Stimulated activated CD4-positive, alpha-beta T cell treated with anti-CD3 and anti-CD28 coated beads, Interleukin-15, amount 100 ng/mL, for 48 hours (primary cell): ENCODE results near the gene AVPI1.
"Not testable (repeated sequence)": the region's sequence is repeated elsewhere in the genome, so short reads cannot be mapped to it uniquely, and the experiment has no call there.

Experiments used
- DNase-seq, 2 donors: peaks; one replicate each; pipeline ENCODE4 v3.0.0-alpha.2; 2020; ENCODE audit warnings: low read depth in 2 of 2

AVPI1 gene

DNA sequence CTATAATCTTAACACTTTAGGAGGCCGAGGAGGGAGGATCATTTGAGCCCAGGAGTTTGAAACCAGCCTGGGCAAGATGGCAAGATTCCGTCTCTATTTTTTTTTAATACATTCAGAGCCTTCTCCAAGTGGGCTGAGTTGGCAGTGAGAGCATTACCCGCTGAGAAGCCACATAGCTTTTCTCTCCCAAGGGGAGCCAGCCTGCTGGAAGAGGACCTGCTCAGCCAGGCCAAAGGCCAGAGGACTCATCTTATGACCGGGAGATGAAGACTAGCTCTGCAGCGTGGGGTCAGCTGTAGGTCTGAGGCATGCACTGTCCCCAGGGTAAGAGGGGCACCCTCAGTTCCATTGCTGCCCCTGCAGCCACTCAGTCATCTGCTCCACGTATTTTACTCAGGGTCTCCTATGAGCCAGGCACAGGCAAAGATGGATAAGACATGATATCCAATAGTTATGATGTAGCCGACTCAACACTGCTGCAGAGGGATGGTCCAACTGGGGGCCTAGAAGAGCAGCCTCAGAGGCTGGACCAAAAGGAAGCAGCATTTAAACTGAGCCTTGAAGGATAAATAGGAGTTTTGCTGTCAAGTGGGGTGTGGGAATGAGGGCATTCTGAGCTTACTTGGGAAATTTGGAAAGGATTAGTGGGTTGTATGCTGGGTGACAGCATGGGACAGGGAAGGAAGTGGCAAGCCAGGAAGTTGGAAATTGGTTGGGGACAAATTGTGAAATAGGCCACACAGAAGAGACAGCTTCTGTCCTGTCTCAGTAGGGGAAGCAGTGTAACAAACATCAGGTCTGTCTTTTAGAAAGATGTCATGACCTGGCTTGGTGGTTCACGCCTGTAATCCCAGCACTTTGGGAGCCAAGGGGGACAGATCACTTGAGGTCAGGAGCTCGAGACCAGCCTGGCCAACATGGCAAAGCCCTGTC is 24.9 kb upstream of the AVPI1 start:
- DNase-seq = no peak

DNA sequence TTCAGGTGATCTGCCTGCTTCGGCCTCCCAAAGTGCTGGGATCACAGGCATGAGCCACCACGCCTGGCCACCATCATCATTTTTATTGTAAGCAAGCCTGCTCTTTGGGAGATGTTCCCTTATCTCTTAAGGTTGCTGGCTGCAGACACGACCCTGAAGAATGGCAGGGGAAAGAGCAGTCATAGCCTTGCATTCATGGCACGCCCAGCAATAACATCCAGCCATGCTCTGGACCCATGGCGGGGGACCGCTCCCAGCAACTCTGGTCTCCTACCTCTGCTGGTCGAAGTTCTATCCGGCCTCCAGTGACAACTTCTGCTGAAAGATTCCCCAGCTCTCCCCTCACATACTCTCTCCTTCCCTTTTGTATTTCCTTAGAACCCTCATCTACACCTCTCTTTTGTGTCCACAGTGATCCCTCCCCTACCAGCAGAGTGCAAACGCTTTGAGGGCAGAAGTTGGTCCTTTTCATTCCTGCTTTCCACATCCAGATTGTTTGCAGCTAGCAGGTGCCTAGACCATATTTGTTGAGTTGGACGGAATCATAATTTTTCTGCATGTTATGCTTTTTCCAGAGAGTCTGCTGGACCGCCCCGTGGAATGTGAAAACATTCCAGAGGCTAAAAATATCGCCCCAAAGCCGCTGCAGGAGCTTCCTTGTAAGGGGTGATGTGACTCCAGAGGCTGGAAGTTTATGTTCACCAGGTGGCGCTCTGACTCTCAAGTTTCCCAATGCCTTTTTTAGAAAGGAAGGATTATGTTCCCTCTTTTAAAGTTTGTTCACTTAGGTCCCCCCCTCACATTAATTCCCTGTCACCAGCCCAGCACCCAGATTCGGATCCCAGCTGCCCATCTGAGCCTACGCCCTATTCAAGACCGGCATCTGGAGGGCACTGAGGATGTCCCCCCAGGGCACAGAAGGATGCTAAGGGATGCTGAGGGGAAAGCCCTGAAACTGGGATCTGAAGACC is 22.2 kb upstream of the AVPI1 start:
- DNase-seq = no peak

DNA sequence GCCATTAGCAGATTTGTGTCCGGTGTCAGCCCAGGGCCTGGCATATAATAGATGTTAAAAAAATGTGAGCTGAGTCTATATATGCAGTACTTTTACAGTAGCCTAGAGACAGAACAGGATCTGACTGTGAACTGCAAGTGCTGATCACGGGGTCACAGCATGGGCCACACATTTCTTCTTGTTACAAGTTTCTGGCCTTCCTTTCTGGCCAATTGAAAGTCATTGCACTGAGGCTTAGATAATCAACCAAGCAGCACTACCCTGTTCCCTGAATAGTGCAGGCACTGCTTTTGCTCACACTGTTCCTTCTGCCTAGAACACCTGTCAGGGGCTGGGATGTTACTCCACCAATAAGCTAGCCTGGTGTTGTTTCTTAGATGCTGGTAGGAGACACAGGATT is 21.1 kb upstream of the AVPI1 start:
- no peak for DNase-seq

DNA sequence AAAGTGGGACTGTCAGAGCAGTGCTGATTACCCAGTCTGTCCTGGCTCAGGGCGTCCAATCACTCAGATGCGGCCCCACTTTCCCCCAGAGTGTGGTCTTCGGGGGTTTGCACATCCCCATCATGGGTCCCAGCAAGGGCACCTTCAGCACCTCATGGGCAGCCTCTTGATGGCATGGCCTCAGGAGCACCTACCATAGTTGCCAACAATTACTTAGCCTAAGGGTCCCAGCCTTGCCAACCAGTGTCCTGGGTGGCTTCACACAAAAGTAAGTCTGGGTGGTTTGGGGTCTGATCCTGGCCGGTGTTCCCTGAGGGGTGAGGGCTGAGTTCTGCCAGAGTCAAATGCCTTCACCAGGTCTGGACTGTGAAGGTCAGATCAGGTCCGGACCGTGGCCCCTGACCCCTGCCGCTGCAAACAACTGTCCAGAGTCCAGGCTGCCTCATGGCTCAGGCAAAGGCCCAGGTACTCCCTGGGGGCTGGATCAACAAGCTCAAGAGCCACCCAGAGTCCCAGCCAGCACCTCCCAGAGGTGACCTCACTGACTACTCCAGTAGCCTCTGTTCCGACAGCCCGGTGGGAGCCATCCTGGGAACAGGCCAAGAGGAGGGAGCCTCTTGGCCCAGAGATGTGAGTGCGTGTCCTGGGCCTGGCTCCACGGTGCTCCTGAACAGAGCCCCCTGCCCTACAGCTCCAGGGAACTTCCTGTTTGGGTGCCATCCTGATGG is 20.3 kb upstream of the AVPI1 start:
- DNase-seq = no peak

DNA sequence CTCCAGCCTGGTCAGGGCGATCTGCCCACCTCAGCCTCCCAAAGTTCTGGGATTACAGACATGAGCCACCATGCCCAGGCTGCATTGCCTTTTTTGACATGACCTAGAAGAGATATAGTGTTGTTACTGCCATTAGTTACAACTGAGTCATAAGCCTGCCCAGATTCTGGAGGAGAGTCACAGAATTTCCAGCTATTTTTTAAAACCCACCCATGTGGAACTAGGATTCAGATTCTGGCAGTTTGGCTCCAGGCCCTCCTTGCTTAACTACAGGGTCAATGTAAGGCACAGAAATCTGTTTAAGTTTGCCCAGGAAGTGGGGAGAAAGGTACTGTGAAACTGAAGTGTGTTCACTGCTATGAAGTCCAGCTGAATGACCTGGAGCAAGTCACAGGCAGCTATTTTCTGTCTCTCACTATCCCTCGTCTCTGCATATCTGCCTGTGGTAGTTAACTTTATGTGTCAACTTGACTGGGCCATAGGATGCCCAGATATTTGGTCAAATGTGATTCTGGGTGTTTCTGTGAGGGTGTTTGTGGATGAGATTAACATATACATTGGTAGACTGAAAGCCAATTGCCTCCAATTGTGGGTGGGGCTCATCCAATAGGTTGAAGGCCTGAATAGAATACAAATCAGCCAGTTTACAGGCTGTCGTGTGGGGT is 18.1 kb upstream of the AVPI1 start:
- no peak for DNase-seq

DNA sequence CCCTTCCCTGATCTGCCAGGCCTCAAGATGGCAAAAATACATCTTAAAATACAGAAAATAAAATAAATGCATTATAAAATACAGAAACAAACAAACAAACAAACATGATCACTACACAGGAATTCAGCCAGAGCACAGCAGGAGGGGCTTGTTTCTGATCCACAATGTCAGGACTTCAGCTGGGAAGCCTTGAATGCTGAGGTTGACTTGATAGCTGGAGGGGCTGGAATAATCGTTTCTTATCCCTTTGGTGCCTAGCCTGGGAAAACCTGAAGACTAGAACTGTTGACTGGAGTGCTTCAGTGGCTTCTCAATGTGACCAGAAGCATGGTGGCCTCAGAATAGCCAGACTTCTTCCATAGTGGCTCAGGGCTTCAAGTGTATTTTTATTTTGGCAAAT is 17.3 kb upstream of the AVPI1 start:
- no peak for DNase-seq

DNA sequence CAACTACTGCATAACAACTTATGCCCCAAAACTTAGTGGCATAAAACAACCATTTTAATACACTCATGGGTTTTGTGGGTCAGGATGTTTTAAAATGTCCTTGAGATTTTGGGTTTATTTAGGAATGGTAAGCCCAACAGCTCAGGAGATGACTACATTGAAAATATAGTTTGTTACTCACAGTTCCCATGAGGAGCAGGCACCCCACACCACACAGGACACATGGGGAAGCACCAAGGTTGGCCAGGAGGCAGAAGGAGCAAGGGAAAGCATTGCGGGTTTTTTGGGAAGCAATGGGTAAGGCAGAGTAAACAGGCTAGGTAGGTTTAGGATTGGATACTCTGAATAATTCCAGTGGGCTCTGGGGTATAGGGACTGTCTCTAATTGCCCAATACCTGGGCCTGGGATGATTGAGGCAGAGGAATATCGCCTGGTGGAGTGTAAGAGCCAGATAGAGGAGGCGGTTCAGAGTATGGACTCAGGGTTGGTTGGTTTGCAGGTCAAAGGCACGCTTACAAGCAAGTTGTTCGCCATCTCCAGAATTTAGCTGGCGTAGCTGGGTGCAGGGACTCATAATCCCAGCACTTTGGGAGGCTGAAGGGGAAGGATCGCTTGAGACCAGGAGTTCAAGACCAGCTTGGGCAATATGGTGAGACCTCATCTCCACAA is 16.5 kb upstream of the AVPI1 start:
- no peak for DNase-seq

DNA sequence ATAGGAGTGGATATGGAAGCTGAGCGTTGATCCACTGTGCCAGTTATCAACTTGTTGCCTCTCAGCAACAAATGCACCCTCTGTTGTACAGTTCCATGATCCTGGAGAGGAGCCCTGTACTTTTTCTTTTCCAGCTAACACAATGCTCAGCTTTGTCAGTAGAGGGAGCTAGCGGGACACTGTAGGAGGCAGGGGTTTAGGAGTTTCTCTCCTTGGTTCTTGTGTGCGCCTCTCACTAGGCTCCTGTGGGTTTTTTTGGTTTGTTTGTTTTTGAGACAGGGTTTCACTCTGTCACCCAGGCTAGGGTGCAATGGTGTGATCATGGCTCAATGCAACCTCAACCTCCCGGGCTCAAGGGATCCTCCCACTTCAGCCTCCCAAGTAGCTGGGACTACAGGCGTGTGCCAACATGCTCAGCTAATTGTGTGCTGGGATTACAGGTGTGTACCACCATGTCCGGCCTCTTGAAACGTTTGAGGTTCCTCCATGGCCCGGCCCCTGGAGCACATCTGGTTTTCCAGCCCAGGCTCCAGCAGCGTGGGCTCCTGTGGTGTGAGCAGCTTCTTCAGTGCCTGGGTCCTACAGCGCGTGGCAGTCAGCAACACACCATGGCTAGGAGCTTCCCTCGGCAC is 14.5 kb upstream of the AVPI1 start:
- DNase-seq = peak in 1 of 2 donors; percentile 28

DNA sequence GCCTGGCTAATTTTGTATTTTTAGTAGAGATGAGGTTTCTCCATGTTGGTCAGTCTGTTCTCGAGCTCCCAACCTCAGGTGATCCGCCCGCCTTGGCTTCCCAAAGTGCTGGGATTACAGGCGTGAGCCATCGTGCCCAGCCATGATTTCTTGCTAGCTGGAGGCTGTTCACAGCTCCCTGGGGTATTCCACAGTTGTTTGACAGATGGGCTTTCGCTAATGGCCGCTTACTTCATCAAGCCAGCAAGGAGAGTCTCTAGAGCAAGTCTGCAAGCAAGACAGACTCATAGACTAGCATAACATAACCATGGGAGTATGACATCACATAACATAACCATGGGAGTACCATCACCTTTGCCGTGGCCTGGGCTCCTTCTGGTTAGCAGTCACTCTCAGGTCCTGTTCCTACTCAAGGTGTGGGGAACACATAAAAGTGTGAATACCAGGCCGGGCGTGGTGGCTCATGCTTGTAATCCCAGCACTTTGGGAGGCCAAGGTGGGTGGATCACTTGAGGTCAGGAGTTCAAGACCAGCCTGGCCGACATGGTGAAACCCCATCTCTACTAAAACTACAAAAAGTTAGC is 11.1 kb upstream of the AVPI1 start:
- not testable (repeated sequence) for DNase-seq

DNA sequence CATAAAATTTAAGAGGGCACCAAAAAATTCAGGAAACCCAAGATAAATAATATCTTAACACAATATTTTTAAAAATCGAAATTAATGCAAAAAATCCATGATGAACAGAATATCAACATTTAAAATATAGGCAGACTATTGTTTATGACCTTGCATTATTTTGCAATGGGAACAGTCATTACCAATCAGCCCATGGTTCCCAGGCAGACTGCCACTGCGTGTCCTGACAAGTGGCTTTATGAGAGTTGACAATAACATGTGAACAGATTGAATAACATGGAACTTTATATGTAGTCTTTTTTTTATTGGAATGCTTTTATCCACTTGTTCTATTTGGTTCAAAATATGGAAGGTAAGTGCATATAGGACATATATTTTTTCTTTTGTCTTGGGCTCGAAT is 3.1 kb upstream of the AVPI1 start:
- DNase-seq = no peak

DNA sequence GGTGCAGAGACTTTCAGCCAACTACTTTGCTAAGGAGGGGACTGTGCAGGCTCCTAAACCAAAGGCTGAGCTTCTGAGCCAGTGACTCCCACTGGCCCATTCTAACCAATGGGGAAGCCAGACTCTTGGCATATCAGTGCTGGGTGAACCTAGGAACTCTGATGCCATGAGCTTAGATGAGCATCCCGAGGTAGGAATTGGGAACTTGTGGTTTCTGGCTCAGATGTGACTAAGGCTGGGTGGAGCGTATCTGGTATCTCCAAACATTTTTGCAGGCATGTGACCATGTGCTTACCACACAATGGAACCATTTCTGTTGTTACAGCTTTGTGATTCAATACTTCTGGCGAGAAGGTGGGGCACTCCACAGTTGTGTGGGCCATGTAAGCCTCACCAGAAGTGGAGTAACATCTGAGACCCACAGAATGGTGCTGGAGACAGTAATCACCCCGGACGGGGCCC is 2.5 kb upstream of the AVPI1 start:
- DNase-seq = no peak

DNA sequence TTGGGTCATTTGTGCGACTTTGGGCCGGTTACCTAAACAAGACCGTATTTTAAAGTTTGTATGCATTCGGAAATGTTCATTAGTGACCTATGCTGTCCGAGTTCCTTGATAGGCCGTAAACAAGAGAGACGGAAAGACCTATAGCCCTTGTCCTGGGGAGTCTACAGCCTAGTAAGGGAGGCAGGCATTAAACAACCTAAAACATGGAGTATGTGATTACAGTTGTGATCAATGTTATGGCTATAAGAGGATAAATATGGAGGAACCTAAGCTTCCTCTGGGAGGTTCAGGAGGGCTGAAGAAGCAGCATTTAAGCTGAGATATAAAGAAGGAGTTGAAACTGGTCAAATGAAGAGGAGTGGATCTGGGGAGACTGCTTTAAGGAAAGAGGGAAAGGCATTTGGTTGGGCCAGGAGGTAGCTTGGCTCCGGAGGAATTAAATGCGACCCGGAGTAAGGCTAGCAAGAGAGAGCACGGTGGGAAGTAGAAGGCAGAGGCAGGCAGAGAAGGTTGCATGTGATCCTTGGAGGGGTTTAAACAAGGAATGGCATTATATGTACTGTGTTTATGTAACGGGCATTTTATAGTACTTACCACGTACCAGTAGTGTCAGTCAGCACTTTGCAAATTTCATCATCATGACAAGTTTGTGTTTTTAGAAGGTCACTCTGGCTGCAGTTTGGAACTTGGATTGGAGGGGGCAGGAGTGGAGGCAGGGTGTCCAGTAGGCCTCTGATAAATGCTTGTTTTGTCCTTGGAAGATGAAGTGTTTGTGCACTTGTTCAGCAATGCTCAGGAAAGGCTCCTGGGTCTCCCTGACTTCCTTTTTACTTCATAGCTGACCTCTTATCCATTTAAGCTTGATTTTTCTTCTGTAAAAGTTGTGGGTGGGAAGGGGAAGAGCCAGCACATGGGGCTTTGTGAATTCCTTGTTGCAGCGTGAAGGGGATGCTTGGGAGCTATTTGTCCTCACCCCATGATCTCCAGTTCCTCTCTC is 1.0 kb upstream of the AVPI1 start:
- DNase-seq = no peak

DNA sequence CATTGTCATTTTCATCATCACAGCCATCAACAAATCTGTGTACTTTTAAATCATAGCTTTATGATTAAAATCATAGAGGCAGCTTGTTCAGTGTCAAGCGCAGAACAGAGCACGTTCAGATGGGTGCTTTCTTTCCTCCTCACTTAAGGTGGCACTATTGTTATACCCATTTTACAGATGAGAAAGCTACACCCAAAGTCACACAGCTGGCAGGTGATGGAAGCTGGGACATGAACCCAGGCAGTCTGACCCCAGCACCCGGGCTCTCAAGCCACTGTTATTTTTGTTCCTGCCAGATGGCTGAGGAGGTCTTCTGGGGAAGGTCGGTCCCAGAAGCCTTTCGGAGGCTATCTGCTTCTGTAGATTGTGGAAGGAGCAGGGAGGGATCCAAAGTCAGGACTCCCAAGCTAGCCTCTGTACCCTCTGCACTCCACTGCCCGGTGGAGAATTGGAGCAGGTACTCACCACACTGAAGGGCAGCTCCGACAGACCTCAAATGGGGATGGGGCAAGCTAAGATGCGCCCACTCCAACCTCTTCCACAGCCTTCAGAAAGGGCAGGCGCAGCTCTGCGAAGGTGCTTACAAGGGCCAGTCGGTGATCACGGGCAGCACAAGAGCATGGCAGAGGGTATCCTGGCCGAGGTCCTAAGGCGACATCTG is 610 bp downstream of the AVPI1 start:
- no peak for DNase-seq

DNA sequence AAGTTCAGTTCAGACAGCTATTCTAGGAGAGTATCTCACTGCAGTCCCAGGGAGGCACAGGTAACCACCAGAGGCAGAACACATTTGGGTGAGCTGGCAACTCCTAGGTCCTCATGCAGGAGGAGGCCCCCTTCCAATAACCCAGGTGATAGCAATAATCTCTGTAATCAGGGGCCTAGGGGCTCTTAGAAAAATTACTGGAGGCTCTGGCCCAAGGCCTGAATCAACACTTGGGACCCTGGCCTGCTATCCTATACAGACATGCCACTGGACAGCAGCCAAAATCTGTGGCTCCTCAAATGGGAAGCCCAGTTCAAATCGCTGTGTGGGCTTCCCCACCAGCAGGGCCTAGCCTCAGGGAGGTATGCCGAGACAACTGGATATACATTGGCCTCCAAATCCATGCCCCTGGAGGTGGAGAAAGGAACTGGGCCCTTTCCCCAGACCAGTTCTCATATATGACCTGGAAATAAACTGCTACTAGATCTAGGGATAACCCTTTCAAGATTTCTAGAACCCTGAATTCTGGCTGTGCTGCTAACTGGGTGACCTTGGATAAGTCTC is 1.6 kb downstream of the AVPI1 start:
- no peak for DNase-seq

DNA sequence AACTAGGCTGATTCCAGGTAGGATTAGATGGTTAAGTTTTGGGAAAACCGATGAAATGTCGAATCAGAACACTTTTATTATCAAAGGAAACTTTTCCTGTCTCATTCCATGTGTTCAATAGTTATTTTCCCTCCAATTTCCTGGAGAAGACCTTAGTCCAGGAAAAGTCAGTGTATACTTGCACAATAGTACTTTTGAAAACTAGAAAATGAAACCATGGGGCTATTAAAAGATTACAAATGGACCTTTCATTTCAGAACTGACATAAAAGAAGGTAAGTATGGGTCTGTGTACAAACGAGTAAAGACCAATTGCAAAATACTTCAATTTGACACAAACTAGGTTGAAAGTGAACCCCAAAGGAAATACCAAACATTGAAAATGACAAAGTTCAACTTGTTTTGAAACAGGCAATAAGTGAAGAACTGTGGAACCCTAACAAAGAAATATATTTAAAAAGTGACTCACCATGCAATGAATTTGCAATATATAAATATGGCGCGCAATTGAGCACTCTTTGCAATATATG is 2.1 kb downstream of the AVPI1 start:
- DNase-seq = no peak

DNA sequence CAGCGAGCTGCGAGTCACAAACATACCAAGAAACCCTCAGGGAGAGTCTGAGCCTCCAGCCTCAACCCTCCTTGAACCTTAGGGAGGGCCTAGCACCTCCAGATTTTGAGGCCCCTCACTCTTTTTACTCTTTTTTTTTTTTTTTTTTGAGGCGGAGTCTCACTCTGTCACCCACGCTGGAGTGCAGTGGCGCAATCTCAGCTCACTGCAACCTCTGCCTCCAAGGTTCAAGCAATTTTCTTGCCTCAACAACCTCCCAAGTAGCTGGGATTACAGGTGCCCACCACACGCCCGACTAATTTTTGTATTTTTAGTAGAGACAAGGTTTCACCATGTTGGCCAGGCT is 2.7 kb downstream of the AVPI1 start:
- DNase-seq = not testable (repeated sequence)

DNA sequence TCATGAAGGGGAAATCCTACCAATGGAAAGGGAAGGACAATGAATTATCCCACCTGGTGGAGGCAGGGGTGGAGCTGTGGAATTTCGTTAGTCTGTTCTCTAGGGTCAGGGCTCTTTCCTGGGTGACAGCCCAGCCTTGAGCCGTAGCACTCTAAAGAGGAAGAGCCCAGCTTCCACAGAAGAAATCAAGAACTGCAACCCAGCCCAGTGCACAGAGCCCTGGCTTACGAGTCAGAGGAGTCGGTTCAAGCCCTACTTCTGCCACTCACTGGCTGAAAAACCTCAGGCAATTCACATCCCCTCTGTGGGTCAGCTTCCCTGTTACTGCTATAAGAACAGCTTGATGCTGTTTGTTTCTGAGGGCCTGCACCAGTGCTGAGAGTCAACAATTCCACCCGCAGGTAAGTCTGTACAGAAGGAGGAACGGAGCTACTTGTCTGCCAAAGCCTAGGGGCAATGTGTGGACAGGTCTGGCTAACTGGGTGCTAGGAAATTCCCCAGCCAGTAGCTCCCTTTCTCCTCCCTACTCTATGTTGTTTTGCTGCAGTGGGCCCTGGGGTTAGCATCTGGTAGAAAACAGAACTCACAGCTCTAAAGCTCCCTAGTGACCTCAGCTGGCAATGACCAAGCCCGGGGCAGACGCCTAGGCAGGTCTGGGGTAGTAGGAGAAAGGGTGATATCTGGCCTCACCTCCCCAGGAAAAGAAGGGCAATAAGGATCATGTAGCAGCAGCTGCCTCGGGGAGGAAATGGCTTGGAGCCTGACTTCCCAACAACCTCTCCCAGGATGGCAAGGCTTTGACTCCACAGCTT is 3.3 kb downstream of the AVPI1 start:
- DNase-seq = no peak
